NCI-H146 treated with DMSO at 0.1 percent for 48 hours (cell line): ENCODE measurements around the gene FBL.
"Not testable (repeated sequence)": the region's sequence is repeated elsewhere in the genome, so short reads cannot be mapped to it uniquely, and the experiment has no call there.

Source experiments
- DNase-seq: peaks from one replicate; lab custom pipeline; 2025; ENCODE audit not compliant: unreplicated experiment; lab: John Stamatoyannopoulos, UW

Gene FBL

GRCh38 chr19:39845933-39846677 is at the start of gene FBL:
FBL (minus strand) TSS chr19:39846379; CDS start chr19:39846300, 79 bp downstream.
- peak; percentile 86 for DNase-seq

- DNase-seq: not testable (repeated sequence)
Observed at GRCh38 chr19:39895096-39895495, 48.9 kb upstream of the FBL start.

GRCh38 chr19:39894236-39894606 is 48.0 kb upstream of the FBL start:
- not testable (repeated sequence) for DNase-seq

GRCh38 chr19:39893366-39894235 is 47.4 kb upstream of the FBL start:
- DNase-seq: not testable (repeated sequence)

- DNase-seq: not testable (repeated sequence)
Observed at GRCh38 chr19:39892506-39892902, 46.3 kb upstream of the FBL start.

- DNase-seq: not testable (repeated sequence)
Observed at GRCh38 chr19:39891660-39892505, 45.7 kb upstream of the FBL start.

GRCh38 chr19:39890755-39891551 is 44.8 kb upstream of the FBL start:
- DNase-seq: no peak

GRCh38 chr19:39889872-39890754 is 43.9 kb upstream of the FBL start:
- not testable (repeated sequence) for DNase-seq

- not testable (repeated sequence) for DNase-seq
Observed at GRCh38 chr19:39887456-39887951, 41.3 kb upstream of the FBL start.

GRCh38 chr19:39885821-39886554 is 39.8 kb upstream of the FBL start:
- not testable (repeated sequence) for DNase-seq

- DNase-seq: not testable (repeated sequence)
Observed at GRCh38 chr19:39884721-39885120, 38.5 kb upstream of the FBL start.

GRCh38 chr19:39882645-39883044 is 36.5 kb upstream of the FBL start:
- DNase-seq: not testable (repeated sequence)

GRCh38 chr19:39881495-39882110 is 35.4 kb upstream of the FBL start:
- DNase-seq: peak; percentile 46

GRCh38 chr19:39880241-39880640 is 34.1 kb upstream of the FBL start:
- DNase-seq: not testable (repeated sequence)

GRCh38 chr19:39879796-39880195 is 33.6 kb upstream of the FBL start:
- DNase-seq: not testable (repeated sequence)

GRCh38 chr19:39878866-39879265 is 32.7 kb upstream of the FBL start:
- DNase-seq: not testable (repeated sequence)

- no peak for DNase-seq
Observed at GRCh38 chr19:39878398-39878797, 32.2 kb upstream of the FBL start.

GRCh38 chr19:39877982-39878381 is 31.8 kb upstream of the FBL start:
- not testable (repeated sequence) for DNase-seq
